Stimulated activated CD8-positive, alpha-beta memory T cell treated with anti-CD3 and anti-CD28 coated beads, Interleukin-4, amount 100 ng/mL, for 1 hour (primary cell): Measurements from ENCODE around the gene ANO10.

ENCODE experiments used
- DNase-seq, 2 donors: peaks; one replicate each; pipeline ENCODE4 v3.0.0-alpha.2; 2020; ENCODE audit warnings: low read depth in 2 of 2, low spot score in 1 of 2

Gene ANO10

DNA sequence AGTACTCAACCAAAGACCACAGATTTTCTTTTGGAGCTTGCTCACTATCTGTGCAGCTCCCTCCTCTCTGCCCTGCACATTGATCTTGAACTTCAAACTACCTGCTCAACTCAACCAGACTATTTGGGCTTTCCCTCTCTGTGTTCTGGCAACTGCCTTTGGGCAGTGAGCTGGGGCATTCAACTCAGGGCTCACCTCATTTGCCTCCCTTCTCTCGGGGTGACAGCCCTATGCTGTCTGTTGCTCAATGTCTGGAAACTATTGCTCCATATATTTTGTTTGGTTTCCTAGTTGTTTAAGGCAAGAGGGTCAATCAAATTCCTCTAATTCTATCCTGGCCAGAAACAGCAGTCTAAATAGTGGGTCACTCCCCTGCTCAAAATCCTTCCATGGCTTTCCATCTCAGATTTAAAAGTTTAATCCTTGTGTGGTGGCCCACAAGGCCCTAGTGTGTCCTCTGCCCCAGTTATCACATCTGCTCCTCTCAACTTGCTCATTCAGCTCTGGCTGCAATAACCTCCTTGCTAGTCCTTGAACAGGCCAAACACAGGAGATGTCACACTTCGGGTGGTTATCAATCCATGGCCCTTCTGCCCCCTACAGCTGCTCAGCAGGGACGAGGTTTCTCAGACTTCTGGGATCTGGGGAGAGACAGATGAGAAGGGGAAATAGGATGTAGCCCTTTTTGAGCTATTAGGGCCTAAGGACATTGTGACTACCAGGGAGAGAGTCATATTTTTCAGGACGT lies 267.7 kb downstream of the ANO10 start:
- no peak for DNase-seq

DNA sequence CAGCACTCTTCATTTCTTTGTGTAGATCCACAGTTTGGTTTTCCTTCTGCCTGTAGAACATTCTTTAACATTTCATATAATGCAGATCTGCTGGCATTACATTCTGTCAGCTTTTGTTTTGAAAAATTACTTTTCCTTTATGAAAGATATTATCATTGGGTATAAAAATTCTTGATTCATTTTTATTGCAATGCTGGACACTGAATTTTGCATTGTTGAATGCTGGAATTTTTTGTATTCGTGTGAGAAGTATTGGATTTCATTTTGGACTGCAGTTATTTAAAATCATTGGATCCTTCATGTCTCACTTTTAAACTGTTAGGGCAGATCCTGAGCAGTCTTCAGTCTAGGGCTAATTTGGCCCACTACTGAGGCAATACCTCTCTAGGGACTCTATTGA lies 268.4 kb downstream of the ANO10 start:
- DNase-seq, result no peak

DNA sequence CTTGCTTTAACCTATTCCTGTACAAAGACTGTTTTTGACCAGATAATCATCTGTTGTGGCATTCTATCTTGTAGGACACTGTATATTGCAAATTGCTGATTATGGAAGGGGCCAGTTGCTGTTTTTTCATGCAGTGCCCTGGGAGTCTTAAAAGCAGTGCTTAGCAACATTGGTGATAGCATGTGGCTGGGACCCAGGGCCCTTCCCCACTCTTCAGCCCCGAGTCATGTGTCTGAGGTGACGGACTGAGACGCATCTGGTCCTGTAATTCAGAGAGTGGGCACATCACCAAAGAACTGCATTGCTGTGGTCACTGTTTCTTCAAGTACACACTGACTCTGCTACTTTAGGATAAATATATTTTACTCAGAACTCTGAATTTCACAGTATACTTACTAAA lies 272.1 kb downstream of the ANO10 start:
- DNase-seq, result no peak

DNA sequence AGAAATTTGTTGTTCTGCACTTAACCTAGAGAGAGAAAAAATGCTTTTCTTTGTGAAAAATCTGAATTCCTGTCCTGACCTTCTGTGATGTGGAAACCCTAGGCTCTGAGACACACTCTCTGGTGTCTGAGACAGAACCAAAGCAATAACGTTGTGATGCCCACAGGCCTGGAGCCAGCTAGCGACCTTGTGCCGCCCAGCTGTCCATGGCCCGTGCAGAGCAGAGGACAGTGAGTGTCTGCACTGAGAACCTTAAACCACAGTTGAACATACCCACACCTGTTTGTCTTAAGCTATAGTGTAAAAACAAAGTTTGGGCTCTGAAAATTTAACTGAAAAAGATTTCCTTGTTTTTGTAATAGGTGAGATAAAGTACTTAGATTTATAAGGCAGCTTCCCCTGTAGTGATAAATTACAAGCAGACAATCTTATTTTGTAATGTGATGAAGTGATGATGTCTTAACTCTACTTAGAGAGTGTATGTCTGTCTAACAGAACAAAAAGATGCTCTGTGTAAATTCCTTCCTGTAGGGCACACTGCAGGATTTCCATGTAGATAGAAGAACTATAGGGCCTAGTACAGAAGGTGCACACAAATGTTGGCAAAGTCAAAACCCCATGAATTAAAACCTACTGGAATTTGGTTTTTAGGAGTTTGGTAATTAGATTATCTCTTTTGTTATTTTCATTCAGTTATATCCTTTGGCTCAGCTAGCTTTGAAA lies 272.8 kb downstream of the ANO10 start:
- DNase-seq, result no peak

DNA sequence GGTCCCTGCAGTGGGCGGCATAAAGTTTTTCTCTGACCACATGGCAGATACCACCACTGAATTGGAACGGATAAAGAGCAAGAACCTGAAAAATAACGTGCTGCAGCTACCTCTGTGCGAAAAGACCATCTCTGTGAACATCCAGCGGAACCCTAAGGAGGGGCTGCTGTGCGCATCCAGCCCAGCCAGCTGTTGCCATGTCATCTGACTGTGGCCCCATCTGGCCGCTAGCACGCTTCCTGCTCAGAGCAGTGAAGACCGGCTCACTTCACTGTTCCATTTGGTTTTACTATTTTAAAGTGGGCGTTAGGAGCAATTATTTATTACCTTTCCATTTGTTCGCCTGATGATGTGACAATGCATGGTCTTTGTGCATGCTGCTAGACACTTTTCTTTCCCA lies 273.5 kb downstream of the ANO10 start:
- no peak for DNase-seq

DNA sequence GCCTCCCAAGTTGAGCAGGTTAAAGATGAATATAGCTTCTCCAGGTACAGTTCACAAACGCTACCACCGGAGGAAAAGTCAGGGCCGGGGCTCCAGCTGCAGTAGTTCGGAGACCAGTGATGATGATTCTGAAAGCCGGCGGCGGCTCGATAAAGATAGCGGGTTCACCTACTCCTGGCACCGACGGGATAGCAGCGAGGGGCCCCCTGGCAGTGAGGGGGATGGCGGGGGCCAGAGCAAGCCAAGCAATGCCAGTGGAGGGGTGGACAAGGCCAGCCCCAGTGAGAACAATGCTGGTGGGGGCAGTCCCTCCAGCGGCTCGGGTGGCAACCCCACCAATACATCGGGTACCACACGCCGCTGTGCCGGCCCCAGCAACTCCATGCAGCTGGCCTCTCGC lies 274.0 kb downstream of the ANO10 start:
- no peak for DNase-seq

DNA sequence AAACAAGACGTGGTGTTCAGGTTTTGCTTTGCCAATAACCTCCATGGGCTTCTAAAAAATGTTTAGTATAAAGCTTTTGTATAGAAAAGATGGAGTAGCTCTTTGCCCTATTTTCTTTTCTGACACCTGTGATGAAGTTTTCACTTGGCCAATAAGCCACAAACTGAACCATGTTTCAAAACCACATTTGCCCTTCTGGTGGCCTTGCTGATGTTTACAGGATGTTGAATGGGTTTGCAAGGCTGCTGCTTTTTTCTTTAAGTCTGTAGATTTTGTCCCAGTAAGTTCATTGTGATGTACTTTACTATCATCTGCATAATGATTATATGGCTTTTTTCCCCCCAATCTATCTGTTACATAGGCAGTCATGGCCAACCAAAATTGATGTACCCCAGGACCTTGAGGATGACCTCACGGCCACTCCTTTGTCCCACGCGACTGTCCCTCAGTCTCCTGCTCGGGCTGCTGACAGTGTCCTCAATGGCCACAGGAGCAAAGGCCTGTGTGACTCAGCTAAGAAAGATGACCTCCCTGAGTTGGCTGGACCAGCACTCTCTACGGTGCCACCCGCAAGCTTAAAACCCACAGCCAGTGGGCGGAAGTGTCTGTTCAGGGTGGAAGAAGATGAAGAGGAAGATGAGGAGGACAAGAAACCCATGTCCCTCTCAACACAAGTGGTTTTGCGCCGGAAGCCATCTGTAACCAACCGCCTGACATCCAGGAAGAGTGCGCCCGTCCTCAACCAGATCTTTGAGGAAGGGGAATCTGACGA lies 274.6 kb downstream of the ANO10 start:
- DNase-seq, result peak; percentile 15 to 16

DNA sequence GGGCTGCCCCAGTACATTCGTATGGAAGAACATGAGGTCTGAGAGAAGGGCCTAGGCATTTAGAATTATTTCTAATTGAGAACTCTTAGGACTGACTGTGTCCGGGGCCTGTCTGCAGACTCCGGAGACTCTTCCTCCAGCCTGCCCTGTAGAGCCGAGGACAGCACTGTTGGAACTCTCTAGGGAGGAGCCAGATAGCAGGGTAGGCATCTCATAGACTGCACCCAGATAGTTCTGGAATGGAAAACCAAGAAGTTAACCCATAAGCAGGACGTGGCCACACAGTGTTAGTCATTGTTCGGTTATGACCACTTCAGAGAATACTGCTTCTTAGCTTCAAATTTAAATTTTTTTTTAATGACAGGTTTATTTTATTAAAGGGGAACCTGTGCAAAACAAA lies 275.9 kb downstream of the ANO10 start:
- DNase-seq, result no peak

DNA sequence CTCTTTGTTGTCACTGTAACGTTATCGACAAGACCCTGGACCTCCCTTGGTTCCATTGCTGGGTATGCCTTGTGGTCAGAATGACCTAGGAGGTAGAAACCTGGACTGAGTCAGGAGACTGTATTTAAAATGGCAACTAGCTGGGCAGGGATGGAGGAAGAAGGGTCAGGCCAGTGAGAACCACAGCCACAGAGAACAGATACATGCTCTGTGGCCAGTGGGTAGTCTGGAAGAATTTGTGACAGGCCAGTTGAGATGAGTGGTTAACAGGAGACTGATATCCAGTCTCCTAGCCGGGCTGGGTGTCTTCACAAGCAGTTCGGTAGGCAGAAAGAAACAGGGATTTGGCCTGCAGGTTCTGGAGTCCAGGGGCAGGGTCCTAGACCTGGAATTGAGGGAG lies 276.6 kb downstream of the ANO10 start:
- DNase-seq, result no peak

DNA sequence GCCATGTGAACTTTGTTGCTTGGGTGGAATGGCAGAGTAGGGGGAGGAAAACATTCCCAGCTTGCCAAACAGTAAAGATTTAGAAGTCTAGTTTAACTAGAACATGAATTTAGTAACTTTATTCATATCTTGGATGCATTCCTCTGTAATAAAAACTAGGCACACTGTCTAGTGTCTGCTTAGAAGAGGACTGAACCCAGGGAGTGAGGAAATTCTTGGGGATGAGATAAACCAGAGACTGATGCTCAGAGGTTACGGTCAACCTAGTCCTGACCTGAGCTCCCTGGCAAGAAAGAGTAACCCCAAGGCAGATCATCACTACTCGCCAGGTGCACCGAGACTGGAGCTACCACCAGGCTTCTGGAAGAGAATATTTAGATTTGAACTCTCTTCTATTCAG lies 277.3 kb downstream of the ANO10 start:
- DNase-seq, result no peak

DNA sequence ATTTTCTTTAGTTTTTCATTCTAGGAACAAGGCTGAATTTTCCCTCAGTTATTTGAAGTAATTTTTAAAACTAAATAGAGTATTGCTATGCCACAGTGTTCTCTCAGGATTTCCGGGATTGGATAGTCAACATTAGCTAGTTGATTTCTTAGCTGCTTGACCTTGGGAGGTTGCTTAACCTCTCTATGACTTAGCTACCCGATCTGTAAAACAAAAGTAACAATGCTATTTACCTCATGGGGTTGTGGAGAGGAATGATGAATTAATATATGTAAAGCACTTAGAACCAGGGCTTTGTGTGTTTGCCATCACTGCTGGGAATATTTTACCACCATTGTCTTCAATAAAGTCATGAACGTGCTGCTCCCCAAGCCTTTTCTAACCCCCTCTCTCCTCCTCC lies 278.0 kb downstream of the ANO10 start:
- DNase-seq, result no peak

DNA sequence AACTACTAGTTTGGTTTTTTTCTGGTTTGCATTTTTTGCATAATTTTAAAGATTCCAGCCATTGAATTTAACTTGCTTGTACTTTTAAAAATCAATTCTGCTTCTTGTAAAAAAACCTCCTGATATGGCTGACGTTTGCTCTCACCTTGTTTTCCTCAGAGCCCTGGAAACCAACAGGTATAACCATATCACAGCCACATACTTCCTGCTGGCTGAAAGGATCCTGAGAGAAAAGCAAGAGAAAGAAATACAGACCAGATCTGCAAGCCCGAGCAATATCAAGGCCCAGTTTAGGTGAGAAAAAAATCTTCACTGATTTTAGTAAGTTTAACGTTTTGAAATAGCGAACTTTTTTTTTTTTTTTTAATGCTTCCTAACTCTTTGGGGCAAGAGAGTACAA lies 278.6 kb downstream of the ANO10 start:
- DNase-seq, result no peak

DNA sequence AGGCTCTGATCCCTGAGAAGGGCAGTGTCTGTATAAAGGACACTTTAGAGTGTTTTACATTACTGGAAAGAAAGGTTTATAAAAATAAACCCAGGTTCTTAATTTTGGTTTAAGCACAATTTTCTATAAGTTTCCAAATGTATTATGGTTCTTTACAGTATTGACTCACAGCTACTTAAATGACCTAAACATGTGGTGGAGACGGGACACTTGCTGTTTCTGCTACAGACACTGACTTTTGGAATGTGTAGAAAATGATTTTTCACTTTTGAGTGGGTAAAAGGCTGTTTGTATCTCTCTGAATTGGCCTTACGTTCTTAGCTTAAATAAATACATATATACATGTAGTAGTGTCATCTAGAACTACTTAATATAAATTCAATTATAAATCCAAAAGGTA lies 280.0 kb downstream of the ANO10 start:
- no peak for DNase-seq

DNA sequence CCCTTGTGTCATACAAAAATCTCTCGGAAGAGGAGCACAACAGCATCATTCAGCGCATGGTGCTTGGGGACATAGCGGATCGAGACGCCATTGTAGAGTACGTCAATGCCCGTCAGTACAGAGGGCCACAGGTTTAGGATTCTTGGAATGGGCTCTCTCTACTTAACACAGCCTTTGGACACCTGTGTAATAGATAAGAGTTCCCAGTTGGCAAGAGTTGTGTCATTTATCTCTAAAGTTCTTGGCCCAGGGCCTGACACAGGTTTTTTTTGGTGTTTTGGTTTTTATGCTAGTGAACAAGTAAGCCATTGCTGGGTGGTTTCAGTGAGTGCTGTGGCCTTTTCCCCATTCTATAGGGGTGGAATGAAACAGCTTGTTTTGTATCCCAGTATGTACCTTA lies 281.4 kb downstream of the ANO10 start:
- DNase-seq, result no peak

DNA sequence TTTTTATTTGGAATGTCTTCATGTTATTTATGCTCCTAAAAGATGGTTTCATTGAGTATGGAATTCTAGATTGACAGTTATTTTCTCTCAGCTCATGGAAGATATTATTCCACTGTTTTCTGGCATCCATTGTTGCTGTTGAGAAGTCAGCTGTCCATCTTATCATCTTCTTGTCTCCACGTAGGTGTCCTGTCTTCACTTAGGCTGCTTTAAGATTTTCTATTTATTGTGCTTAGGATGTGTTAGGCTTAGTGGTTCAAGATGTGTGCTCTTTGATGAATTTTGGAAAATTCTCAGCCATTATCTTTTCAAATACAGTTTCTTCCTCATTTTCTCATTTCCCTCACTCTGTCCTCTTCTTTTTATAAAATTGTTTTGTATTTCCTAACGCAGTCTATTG lies 283.5 kb downstream of the ANO10 start:
- DNase-seq, result no peak

DNA sequence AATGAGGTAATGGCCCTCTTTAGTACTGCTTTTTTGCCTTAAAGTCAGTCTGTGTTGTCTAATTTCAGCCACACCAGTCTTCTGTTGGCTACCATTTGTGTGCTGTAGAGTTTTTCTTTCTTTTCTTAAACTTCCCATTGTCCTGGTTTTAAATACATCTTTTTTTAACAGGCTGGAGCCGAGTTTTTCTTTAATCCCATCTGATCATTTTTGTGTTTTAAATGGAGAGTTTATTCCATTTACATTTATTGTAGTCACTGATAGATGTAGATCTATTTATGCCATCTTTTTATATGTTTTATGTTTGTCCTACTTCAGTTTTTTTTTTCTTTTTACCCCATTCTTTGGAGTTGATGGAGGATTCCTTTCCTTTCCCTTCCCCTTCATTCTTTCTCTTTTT lies 286.0 kb downstream of the ANO10 start:
- no peak for DNase-seq

DNA sequence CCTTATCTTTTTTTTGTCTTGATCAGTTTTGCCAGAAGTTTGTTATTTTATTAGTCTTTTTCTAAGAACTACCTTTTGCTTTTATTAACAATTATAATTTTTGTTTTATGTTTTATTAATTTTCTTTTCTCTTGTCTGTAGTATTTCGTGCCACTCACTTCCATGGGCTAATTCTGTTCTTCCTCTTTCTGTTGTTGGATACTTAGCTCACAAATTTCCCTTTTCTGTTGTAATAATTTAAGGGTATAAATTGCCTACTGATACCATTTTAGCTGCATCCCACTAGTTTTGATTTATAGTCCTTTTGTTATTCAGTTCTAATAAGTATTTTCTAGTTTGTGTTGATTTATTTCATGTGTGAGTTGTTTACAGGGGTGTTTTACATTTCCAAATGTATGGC lies 286.8 kb downstream of the ANO10 start:
- DNase-seq, result no peak

DNA sequence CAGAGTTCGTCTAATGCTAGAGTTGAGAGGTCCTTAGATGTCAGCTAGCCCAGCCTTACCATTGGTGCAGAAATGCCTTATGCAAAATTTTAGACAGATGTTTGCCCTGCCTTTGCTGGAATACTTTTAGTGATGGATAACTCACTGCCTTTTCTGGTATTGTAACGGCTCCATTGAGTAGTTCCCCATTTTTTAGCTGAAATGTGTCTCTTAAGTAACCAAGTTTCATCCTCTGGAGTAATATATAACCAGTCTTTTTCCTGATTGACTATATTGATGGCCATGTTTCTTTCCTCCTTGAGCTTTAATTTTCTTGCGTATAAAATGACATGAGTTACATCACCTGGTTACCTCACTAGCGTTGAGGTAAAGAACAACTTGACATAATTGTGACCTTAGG lies 290.4 kb downstream of the ANO10 start:
- no peak for DNase-seq

DNA sequence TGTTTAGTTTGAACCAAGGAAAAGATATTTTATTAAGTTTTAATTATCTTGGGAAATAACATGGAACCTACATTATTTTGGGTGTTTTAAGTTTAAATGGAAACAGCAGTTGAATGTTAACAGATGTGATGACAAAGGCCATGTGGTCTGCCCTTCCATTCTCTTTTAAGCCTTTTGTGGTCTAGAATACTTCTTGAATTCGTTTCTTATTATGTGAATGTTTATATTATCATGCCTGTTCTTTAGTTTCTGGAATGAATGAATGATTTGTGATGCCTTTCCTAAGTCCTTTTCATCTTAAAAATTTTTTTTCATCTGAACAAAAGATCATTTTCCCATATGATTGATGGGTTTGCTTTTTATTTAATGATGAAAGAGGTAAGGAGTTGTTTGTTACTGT lies 290.8 kb downstream of the ANO10 start:
- DNase-seq, result no peak

DNA sequence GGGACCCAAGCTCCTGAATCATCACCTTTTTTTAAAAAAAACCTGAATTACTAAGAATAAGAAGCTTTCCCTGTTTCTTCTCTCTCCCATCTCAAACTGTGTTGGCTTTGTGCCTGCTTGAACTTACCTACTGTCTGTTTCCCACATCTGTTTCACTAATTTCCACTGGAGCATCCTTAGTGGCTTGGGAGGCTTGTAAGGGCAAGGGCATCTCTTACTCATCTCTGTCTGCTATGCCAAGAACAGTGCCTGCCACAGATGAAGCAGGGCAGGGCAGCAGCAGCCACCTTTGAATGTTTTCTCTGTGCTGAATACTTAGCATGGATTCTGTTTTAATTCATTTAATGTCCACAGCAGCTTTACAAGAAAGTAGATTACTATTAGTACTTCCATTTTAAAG lies 293.2 kb downstream of the ANO10 start:
- no peak for DNase-seq

DNA sequence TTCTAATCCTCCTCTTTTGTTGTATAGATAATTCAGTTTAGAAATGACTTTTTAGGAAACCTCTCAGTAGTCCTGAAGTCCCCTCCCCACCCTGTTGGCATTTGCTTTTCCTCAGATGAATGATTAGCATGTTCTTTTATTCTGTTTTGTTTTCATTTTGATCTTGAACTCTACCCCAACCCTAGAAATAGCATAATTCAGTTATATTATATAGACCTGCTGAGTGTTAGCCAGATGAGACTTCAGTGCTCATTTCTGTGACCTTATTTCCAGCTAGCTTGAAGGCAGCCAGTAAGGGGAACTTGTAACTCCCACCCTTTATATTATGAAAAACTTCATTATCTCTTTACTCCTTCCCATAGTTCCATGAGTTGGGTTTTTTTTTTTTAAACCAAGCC lies 294.2 kb downstream of the ANO10 start:
- no peak for DNase-seq

DNA sequence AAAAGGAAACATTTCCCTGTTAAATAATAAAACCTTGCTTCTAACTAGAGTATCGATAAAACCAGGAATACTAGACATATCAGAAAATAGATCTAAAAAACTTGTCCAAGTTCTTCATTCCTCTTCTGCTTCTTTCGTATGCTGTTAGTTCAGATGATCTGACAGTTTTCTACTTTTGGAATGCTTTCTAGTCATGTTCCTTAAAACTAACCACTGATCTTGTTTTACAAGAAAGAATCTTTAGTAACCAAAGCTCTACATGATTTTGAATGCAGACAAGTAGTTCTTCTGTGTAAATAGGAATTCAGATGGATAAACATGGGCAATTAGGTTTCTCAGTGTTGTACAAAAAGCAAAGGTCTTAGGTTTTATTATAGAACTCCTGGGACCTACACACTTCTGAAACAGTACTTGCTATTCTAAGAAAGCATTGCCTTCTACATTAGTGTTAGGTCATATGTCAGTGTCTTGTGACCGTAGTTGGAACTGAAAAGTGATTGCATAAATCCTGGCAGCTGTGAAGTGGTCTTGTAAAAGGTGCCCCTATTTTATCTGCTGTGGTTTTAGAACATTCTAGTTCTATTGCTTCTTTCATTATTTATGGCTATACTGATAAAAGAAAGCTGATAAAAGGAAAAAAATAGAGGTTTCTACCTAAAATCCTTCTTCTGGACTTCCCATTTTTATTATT lies 294.8 kb downstream of the ANO10 start:
- no peak for DNase-seq
